Heart left ventricle (tissue), 16 donors: ENCODE results near the gene FCHSD2. TPM values are rescaled to one million over a fixed set of nuclear protein-coding genes. Genes with fewer than 3 reads are reported as not detected.
A peak's percentile ranks its signal among the peaks of the same experiment; 100 is the strongest.
"Not testable (repeated sequence)": the region's sequence is repeated elsewhere in the genome, so short reads cannot be mapped to it uniquely, and the experiment has no call there.

Experiments
- ATAC-seq, 4 donors: fragments of 200-7000 bp; cut with Tn5 transposase; one replicate each; pipeline ENCODE4 v1.9.1; 2020 to 2022; ENCODE audit warnings: moderate library complexity in 4 of 4, mild to moderate bottlenecking in 3 of 4, moderate number of reproducible peaks in 1 of 4
- DNase-seq, 5 donors: peaks; one replicate each; pipeline ENCODE4 v3.0.0-alpha.2; 2020
- H3K27ac ChIP-seq, 12 donors: fragments of 200-600 bp; sonication (generic) in 4 of 12; one replicate each; pipeline versions ENCODE4 v1.5.0 to v1.8.0; 2016 to 2022; ENCODE audit warnings: mild to moderate bottlenecking in 2 of 12
- H3K27me3 ChIP-seq, 9 donors: fragments of 200-600 bp; sonication (generic) in 2 of 9; one replicate each; pipeline versions ENCODE4 v1.5.1 to v1.8.0; 2016 to 2022; ENCODE audit warnings: mild to moderate bottlenecking in 3 of 9
- H3K36me3 ChIP-seq, 9 donors: fragments of 200-600 bp; sonication (generic) in 2 of 9; one replicate each; pipeline versions ENCODE4 v1.5.0 to v1.8.0; 2018 to 2022; ENCODE audit warnings: mild to moderate bottlenecking in 2 of 9
- H3K4me1 ChIP-seq, 12 donors: fragments of 200-600 bp; sonication (generic) in 4 of 12; one replicate each; pipeline versions ENCODE4 v1.5.0 to v1.8.0; 2016 to 2022; ENCODE audit warnings: mild to moderate bottlenecking in 3 of 12
- H3K4me3 ChIP-seq, 12 donors: fragments of 200-600 bp; sonication (generic) in 4 of 12; one replicate each; pipeline versions ENCODE4 v1.5.0 to v1.8.0; 2017 to 2022; ENCODE audit warnings: mild to moderate bottlenecking in 9 of 12, moderate library complexity in 4 of 12
- H3K9me3 ChIP-seq, 12 donors: fragments of 200-600 bp; sonication (generic) in 4 of 12; one replicate each; pipeline versions ENCODE4 v1.5.0 to v1.8.0; 2016 to 2022; ENCODE audit warnings: mild to moderate bottlenecking in 1 of 12
- POLR2A ChIP-seq, 2 donors: fragments of 450-650 bp; IDR thresholded peaks; one replicate each; pipeline ENCODE4 v1.6.1; 2017; ENCODE audit warnings: antibody characterized with exemption in 2 of 2, mild to moderate bottlenecking in 2 of 2, moderate library complexity in 2 of 2
- WGBS, 4 donors: extraction: QIAGEN DNeasy Blood & Tissue Kit in 2 of 4; methylation state at CpG; one replicate each; pipeline versions ENCODE4 v1.1.5 to v1.1.7; 2013 to 2018; 5-methylcytosine and 5-hydroxymethylcytosine counted together
- intact Hi-C, 10 donors: fragments of 100-400 bp; cut with DNase I; formaldehyde crosslinking; loops; one replicate each; pipeline versions ENCODE4 v1.11.1 to v1.14.2; 2022
- polyA plus RNA-seq, 2 donors: library from polyadenylated mRNA; stranded (reverse); fragments of 200-250 nt; gene quantifications; one replicate each; pipeline ENCODE4 v1.2.3, GENCODE V29; 2013
- total RNA-seq, 9 donors: library from RNA; depleted of rRNA in 2 of 9; stranded (reverse); fragments of >200 nt in 2 of 9; fragmentation: NEBNext Ultra II Directional in 3 of 9; extraction: Animal tissue kit (Norgen Biotek cat#: 25700) in 3 of 9; gene quantifications; one replicate each; pipeline versions ENCODE4 v1.1.0 to v1.2.4, GENCODE V29; 2016 to 2023
- TF ChIP-seq, protein P1 (sequence below), 12 donors: fragments of 200-600 bp; sonication (generic) in 4 of 12; IDR thresholded peaks; one replicate each; pipeline versions ENCODE4 v1.5.0 to v1.8.0; 2018 to 2022; ENCODE audit warnings: antibody characterized with exemption in 12 of 12, mild to moderate bottlenecking in 5 of 12
- donor health status: ischemic (EF 13 %, LVEDD 7.1; RV severe dilation, severe dysfunction).
- donor health status: healthy with polysubstance abuse.
- donor health status: DM: no; HTN: yes; CAD: no.
- donor health status: DM: no; HTN: no; CAD: no.
- donor health status: ischemic (EF 25% LVEDD 6.9; RV normal size, moderate dysfunction).
- donor health status: ischemic (EF 25% LVEDD 5.7; RV mildly dilated, moderate dysfunction).
- donor health status: healthy.
- donor health status: DM: yes; HTN: yes; CAD: no.
- donor health status: ischemic (EF 35%, LVEDD 5.7; RV mildly dilated, moderate dysfunction).
- donor health status: nonischemic (EF 11% LVEDD 7.7; RV severe dilation, severe dysfunction).
- donor health status: DM: yes; HTN: yes; CAD: no.
- donor health status: PGD.
- donor health status: ischemic (EF 29% LVEDD 5.4; RV normal size, mild dysfunction).
- donor health status: nonischemic (EF 23%, LVEDD 6.1; RV moderate dilation, normal function).

FCHSD2 gene
- total and polyA plus RNA-seq, 11 donors, result 9.9 to 61.1 (median 39.0) TPM

- TF ChIP-seq POLR2A (IDR thresholded peaks at IDR 0.05), result no peak
- TF ChIP-seq, protein P1, sequence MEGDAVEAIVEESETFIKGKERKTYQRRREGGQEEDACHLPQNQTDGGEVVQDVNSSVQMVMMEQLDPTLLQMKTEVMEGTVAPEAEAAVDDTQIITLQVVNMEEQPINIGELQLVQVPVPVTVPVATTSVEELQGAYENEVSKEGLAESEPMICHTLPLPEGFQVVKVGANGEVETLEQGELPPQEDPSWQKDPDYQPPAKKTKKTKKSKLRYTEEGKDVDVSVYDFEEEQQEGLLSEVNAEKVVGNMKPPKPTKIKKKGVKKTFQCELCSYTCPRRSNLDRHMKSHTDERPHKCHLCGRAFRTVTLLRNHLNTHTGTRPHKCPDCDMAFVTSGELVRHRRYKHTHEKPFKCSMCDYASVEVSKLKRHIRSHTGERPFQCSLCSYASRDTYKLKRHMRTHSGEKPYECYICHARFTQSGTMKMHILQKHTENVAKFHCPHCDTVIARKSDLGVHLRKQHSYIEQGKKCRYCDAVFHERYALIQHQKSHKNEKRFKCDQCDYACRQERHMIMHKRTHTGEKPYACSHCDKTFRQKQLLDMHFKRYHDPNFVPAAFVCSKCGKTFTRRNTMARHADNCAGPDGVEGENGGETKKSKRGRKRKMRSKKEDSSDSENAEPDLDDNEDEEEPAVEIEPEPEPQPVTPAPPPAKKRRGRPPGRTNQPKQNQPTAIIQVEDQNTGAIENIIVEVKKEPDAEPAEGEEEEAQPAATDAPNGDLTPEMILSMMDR (IDR thresholded peaks at IDR 0.05), result no peak
- peak in 1 of 5 donors; percentile 20 for DNase-seq
- Histone ChIP-seq H3K4me1 (peaks cover 0 to 44% (median 30%) of the 10 kb centered on the region in 12 donors), H3K27ac (peak overlapping the region in 9 of 12 donors; percentile 80 to 97 (median 93)), H3K4me3 (peak overlapping the region in 2 of 12 donors; percentile 68 to 78), H3K27me3 (no peaks in the 10 kb centered on the region), H3K9me3 (no peaks in the 10 kb centered on the region), H3K36me3 (no peaks in the 10 kb centered on the region)
- intact Hi-C loops, result loop anchor here in 9 of 10 donors (1.0 to 10.0 kb wide), 6 partner anchors 64 to 198 kb away; no protein-coding TSS in a partner anchor
- 92 to 98% (median 97%) methylated on average over 3 of the region's 3 CpGs for WGBS, 4 donors
- no peak for ATAC-seq
These were observed 349.6 kb downstream of the FCHSD2 start for GRCh38 chr11:72792437-72793021.

GRCh38 chr11:72791228-72791627 is 350.9 kb downstream of the FCHSD2 start:
- not testable (repeated sequence) for H3K4me3 ChIP-seq, H3K27ac ChIP-seq, ATAC-seq, H3K9me3 ChIP-seq, DNase-seq, H3K27me3 ChIP-seq, H3K36me3 ChIP-seq
- 86 to 95% (median 94%) methylated on average over 7 of the region's 7 CpGs for WGBS, 4 donors
- H3K4me1 ChIP-seq, result peaks cover 0 to 57% (median 30%) of the 10 kb centered on the region in 12 donors
- intact Hi-C loops, result loop anchor here in 3 of 10 donors (2.0 to 10.0 kb wide), 4 partner anchors 38 to 196 kb away; partner anchors contain the start of gene ARAP1 (in 1 of the 3)

DNA sequence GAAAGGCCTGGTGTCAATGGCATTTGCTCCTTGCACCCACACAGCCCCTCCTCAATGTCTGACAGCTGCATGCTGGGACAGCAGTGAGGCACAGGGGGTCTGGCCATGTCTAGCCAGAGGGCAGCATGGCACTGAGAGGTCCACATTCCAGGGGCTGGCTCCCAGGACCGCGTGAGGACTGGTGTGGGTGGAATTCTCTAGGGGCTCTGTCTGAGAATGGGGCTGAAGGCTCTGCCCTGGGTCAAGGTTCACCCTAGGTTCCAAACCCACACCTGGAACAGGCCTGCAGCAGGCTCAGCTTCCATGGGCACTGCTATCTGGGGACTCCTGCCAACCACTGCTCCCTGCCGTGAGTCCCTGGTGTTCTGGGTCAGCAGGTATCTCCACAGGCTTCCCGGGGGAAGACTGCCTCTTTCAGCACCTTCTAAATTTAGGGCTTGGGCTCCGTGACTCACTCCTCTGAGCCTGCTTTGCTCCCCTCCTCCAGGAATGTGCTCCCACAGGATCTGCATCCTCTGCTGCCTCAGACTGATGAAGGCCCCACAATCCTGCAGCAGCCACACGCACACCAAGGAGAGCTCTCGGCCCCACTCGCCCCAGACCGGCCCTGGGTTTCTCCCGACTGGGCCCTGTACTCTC is 352.5 kb downstream of the FCHSD2 start:
- no peaks in the 10 kb centered on the region for H3K27me3 ChIP-seq
- peaks cover 0 to 53% (median 29%) of the 10 kb centered on the region in 12 donors for H3K4me1 ChIP-seq
- whole genome bisulfite sequencing, 4 donors, result 13 to 39% (median 33%) methylated on average over 6 to 10 of the region's 10 CpGs
- DNase-seq (peak; percentile 59 to 79 (median 71)), ATAC-seq (peak; percentile 32 to 48 (median 46))
- TF ChIP-seq, protein P1 (IDR thresholded peaks at IDR 0.05), result no peak
- no peak for TF ChIP-seq POLR2A (IDR thresholded peaks at IDR 0.05)
- no peaks in the 10 kb centered on the region for H3K9me3 ChIP-seq
- peak overlapping the region in 8 of 12 donors; percentile 1 to 79 (median 55) for H3K27ac ChIP-seq
- intact Hi-C loops, result loop anchor here in 3 of 10 donors (2.0 to 10.0 kb wide), 4 partner anchors 37 to 195 kb away; partner anchors contain the start of gene ARAP1 (in 1 of the 3)
- H3K36me3 ChIP-seq, result no peaks in the 10 kb centered on the region
- H3K4me3 ChIP-seq, result no peak overlapping the region

- WGBS, 4 donors, result 71 to 75% (median 72%) methylated on average over 7 of the region's 7 CpGs
- no peak overlapping the region for H3K4me3 ChIP-seq
- TF ChIP-seq, protein P1 (IDR thresholded peaks at IDR 0.05), result no peak
- no peak for TF ChIP-seq POLR2A (IDR thresholded peaks at IDR 0.05)
- H3K9me3 ChIP-seq, result no peaks in the 10 kb centered on the region
- no peak for ATAC-seq
- peak in 1 of 5 donors; percentile 10 for DNase-seq
- intact Hi-C loops, result no loop called here
- H3K27me3 ChIP-seq, result no peaks in the 10 kb centered on the region
- H3K4me1 ChIP-seq, result peaks cover 0 to 43% (median 20%) of the 10 kb centered on the region in 12 donors
- H3K36me3 ChIP-seq, result no peaks in the 10 kb centered on the region
- H3K27ac ChIP-seq, result peak overlapping the region in 1 of 12 donors; percentile 55
These were observed 353.9 kb downstream of the FCHSD2 start for GRCh38 chr11:72788241-72788640.
